ENCODE measurements around the gene LIMK1. TPM values are rescaled to one million over a fixed set of nuclear protein-coding genes. Genes with fewer than 3 reads are reported as not detected.

LIMK1 gene
- polyA plus RNA-seq, 1 donor (not counting 4 experiments of a cell fraction or from before 2014, with no cell fraction given) = 13.3 TPM

DNA sequence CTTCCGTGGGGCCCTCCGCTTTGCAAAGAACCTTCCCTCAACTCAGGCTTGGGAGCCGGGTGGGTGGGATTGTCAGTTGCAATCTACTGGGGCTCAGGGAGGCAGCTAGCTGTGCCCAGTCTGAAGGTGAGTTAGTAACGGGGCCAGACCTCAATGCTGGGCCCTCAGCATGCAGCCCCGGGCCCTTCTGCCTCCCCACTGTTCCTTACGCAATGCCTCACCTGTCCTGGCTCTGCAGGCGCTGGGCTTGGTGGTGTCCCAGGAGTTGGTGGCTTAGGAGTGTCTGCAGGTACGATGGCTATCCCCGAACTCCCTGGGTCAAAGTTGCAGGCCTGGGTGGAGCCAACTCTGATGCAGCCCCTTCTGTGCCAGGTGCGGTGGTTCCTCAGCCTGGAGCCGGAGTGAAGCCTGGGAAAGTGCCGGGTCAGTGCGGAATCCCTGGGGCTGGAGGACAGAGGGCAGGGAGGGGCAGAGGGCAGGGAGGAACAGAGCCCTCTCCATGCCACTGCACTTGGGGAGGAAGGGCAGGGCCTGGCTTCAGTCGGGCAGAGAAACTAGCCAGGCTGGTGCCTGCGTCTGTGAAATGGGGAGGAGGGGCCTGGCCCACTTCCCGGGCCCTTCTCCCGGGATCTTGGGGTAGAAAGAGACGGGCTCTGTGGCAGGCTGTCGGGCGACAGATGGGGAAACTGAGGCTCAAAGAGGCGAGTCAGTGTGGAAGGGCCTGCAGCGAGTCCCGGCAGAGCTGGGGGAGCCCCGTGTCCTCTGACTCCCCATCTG is 40.7 kb upstream of the LIMK1 start:
- no peak overlapping the region for H3K9ac ChIP-seq (ENCODE audit: control insufficient read depth, extremely low read depth, insufficient read depth, low read length)
- no peak overlapping the region for H3K27ac ChIP-seq (ENCODE audit: control insufficient read depth, insufficient read depth, low read length)
- DNase-seq (ENCODE audit: low read depth, low spot score) = no peak
- H3K4me1 ChIP-seq (ENCODE audit: control insufficient read depth, extremely low read depth, insufficient read depth, low read length) = peaks cover 11% of the 10 kb centered on the region
- no peaks in the 10 kb centered on the region for H3K79me2 ChIP-seq (ENCODE audit: control insufficient read depth, insufficient read depth, low read length)
- H3K36me3 ChIP-seq (ENCODE audit: control insufficient read depth in 2 of 2, extremely low read depth in 1 of 2, insufficient read depth in 2 of 2, low read length in 2 of 2) = no peaks in the 10 kb centered on the region
- no peaks in the 10 kb centered on the region for H3K9me1 ChIP-seq (ENCODE audit: control insufficient read depth, extremely low read depth, insufficient read depth, low read length)
- dilution Hi-C loops (cut with MboI; ENCODE audit: extremely low pct_ligation_motif_present, low sequenced_read_pairs) = no loop called here
- no peak overlapping the region for H2AFZ ChIP-seq (ENCODE audit: control insufficient read depth, low read length)
- H4K20me1 ChIP-seq (ENCODE audit: control insufficient read depth, extremely low read depth, insufficient read depth, low read length) = no peaks in the 10 kb centered on the region
- FAIRE-seq = no peak
- TF ChIP-seq EZH2 (IDR thresholded peaks at IDR 0.05; ENCODE audit: low read length) (no peak), CTCF (optimal IDR thresholded peaks at IDR 0.05 in 1 of 3, IDR thresholded peaks at IDR 0.05 in 1 of 3, conservative IDR thresholded peaks at IDR 0.05 in 1 of 3; ENCODE audit: extremely low read depth in 1 of 3, insufficient read depth in 2 of 3, low read length in 3 of 3) (no peak)
- H3K4me3 ChIP-seq (ENCODE audit: control insufficient read depth in 2 of 3, extremely low read depth in 1 of 3, insufficient read depth in 2 of 3, low read depth in 1 of 3, low read length in 3 of 3) = no peak overlapping the region
- no peak overlapping the region for H3K4me2 ChIP-seq (ENCODE audit: control insufficient read depth, extremely low read depth, insufficient read depth, low read depth, low read length)
- H3K27me3 ChIP-seq (ENCODE audit: control insufficient read depth, extremely low read depth, insufficient read depth, low read length) = peaks cover 30% of the 10 kb centered on the region
- no peaks in the 10 kb centered on the region for H3K9me3 ChIP-seq (ENCODE audit: control insufficient read depth, low read depth, low read length)

DNA sequence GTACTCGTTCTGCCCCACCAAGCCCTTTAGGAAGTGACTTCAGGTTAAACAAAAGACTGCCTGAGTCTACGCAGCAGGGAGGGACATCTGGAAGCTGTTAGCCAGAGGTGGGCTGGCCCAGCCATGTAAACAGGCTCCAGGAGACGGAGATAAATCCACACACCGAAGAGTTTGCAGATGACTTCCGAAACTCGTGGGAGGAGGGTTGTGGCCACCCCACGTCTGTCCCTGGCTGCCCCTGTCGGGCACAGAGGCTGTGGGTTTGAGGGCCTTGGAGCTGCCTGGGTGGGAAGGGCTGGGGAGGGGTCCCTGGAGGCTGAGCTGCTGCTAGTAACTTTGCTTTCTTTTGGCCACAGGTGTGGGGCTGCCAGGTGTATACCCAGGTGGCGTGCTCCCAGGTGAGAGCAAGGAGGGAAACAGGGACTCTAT is 40.1 kb upstream of the LIMK1 start:
- no peaks in the 10 kb centered on the region for H3K36me3 ChIP-seq (ENCODE audit: control insufficient read depth in 2 of 2, extremely low read depth in 1 of 2, insufficient read depth in 2 of 2, low read length in 2 of 2)
- FAIRE-seq (no peak), DNase-seq (ENCODE audit: low read depth, low spot score) (no peak)
- no peaks in the 10 kb centered on the region for H3K9me3 ChIP-seq (ENCODE audit: control insufficient read depth, low read depth, low read length)
- H3K4me1 ChIP-seq (ENCODE audit: control insufficient read depth, extremely low read depth, insufficient read depth, low read length) = peaks cover 11% of the 10 kb centered on the region
- no peaks in the 10 kb centered on the region for H3K79me2 ChIP-seq (ENCODE audit: control insufficient read depth, insufficient read depth, low read length)
- H3K27ac ChIP-seq (ENCODE audit: control insufficient read depth, insufficient read depth, low read length) = no peak overlapping the region
- H2AFZ ChIP-seq (ENCODE audit: control insufficient read depth, low read length) = no peak overlapping the region
- H3K4me2 ChIP-seq (ENCODE audit: control insufficient read depth, extremely low read depth, insufficient read depth, low read depth, low read length) = no peak overlapping the region
- H3K27me3 ChIP-seq (ENCODE audit: control insufficient read depth, extremely low read depth, insufficient read depth, low read length) = peaks cover 30% of the 10 kb centered on the region
- H3K9ac ChIP-seq (ENCODE audit: control insufficient read depth, extremely low read depth, insufficient read depth, low read length) = no peak overlapping the region
- dilution Hi-C loops (cut with MboI; ENCODE audit: extremely low pct_ligation_motif_present, low sequenced_read_pairs) = no loop called here
- no peaks in the 10 kb centered on the region for H4K20me1 ChIP-seq (ENCODE audit: control insufficient read depth, extremely low read depth, insufficient read depth, low read length)
- TF ChIP-seq EZH2 (IDR thresholded peaks at IDR 0.05; ENCODE audit: low read length) (no peak), CTCF (optimal IDR thresholded peaks at IDR 0.05 in 1 of 3, IDR thresholded peaks at IDR 0.05 in 1 of 3, conservative IDR thresholded peaks at IDR 0.05 in 1 of 3; ENCODE audit: extremely low read depth in 1 of 3, insufficient read depth in 2 of 3, low read length in 3 of 3) (no peak)
- no peaks in the 10 kb centered on the region for H3K9me1 ChIP-seq (ENCODE audit: control insufficient read depth, extremely low read depth, insufficient read depth, low read length)
- H3K4me3 ChIP-seq (ENCODE audit: control insufficient read depth in 2 of 3, extremely low read depth in 1 of 3, insufficient read depth in 2 of 3, low read depth in 1 of 3, low read length in 3 of 3) = no peak overlapping the region
